ENCODE results near the gene RFX7. TPM values are rescaled to one million over a fixed set of nuclear protein-coding genes. Genes with fewer than 3 reads are reported as not detected.
"Not testable (repeated sequence)": the region's sequence is repeated elsewhere in the genome, so short reads cannot be mapped to it uniquely, and the experiment has no call there.

The RFX7 gene
- total and polyA plus RNA-seq, 4 donors = 2.6 to 14.8 (median 7.2) TPM

DNA sequence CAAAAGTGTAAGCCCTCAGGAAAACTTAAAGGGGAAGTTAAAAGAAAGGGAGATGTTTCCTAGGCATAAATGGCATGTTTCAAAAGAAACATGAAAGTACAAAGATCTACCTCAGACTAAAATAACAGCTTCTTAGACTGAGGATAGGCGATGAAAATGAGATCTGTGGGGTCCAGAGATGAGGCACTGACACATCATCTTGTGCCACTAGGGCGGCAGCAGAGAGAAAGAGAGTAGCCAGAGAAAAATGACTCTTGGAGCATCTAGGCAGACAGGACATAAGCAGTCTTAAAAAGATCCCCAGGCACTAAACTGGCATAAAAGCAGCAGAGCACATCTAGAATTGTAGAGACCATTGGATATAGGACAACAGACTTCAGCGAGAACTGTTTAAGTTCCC, 42.5 kb upstream of the RFX7 start:
- Histone ChIP-seq H3K9me3 (ENCODE audit: control insufficient read depth in 4 of 4, insufficient read depth in 3 of 4, low read length in 3 of 4) (peaks cover 0 to 7% (median 6%) of the 10 kb centered on the region in 4 donors), H3K36me3 (ENCODE audit: control insufficient read depth in 4 of 4, insufficient read depth in 4 of 4, low read length in 4 of 4) (no peaks in the 10 kb centered on the region), H3K27me3 (ENCODE audit: control insufficient read depth in 3 of 3, insufficient read depth in 3 of 3, low read length in 2 of 3) (no peaks in the 10 kb centered on the region), H3K4me3 (no peak overlapping the region), H3K4me1 (ENCODE audit: control insufficient read depth in 5 of 5, insufficient read depth in 5 of 5, low read length in 5 of 5) (no peaks in the 10 kb centered on the region), H3K9ac (ENCODE audit: insufficient read depth in 1 of 2, low read length in 2 of 2) (no peak overlapping the region), H3K27ac (ENCODE audit: low read depth in 1 of 2, low read length in 1 of 2) (no peak overlapping the region)
- TF ChIP-seq, protein P1, sequence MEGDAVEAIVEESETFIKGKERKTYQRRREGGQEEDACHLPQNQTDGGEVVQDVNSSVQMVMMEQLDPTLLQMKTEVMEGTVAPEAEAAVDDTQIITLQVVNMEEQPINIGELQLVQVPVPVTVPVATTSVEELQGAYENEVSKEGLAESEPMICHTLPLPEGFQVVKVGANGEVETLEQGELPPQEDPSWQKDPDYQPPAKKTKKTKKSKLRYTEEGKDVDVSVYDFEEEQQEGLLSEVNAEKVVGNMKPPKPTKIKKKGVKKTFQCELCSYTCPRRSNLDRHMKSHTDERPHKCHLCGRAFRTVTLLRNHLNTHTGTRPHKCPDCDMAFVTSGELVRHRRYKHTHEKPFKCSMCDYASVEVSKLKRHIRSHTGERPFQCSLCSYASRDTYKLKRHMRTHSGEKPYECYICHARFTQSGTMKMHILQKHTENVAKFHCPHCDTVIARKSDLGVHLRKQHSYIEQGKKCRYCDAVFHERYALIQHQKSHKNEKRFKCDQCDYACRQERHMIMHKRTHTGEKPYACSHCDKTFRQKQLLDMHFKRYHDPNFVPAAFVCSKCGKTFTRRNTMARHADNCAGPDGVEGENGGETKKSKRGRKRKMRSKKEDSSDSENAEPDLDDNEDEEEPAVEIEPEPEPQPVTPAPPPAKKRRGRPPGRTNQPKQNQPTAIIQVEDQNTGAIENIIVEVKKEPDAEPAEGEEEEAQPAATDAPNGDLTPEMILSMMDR (IDR thresholded peaks at IDR 0.05; ENCODE audit: control extremely low read depth, extremely low read depth) = no peak
- ATAC-seq (ENCODE audit: insufficient read depth, low FRiP score) (no peak), DNase-seq (no peak)
- 75 to 80% methylated on average over 3 of the region's 3 CpGs for WGBS, 2 donors

DNA sequence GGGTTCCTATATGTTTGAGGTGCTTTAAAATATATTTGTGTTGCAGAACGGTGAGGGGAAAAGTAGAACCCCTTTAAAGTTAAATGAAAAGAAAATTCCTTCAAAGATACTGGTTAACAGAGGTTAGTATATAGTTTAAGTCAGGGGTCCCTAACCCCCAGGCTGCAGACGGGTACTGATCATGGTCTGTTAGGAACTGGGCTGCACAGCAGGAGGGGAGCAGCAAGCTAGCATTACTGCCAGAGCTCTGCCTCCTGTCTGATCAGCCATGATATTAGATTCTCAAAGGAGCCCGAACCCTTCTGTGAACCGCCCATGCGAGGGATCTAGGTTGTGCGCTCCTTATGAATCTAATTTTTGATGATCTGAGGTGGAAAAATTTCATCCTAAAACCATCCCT, 37.5 kb upstream of the RFX7 start:
- TF ChIP-seq, protein P1 (IDR thresholded peaks at IDR 0.05; ENCODE audit: control extremely low read depth, extremely low read depth) = no peak
- H3K4me1 ChIP-seq (ENCODE audit: control insufficient read depth in 5 of 5, insufficient read depth in 5 of 5, low read length in 5 of 5) = no peaks in the 10 kb centered on the region
- no peaks in the 10 kb centered on the region for H3K27me3 ChIP-seq (ENCODE audit: control insufficient read depth in 3 of 3, insufficient read depth in 3 of 3, low read length in 2 of 3)

DNA sequence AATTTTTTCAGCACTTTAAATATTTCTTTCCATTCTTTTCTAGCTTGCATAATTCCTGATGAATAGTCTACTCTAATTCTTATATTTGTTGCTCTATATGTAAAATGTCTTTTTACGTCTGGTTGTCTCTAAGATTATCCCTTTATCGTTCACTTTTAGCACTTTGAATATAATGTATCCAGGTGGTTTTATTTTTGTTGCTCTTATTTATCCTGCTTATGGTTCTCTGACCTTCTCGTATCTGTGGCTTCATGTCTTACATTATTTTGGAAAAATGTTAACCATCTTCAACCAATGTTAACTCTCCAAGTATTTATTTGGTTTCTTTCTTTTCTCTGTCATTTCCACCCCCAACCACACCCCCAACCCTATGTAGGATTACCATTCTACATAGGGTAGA, 30.0 kb upstream of the RFX7 start:
- Histone ChIP-seq H3K9me3 (ENCODE audit: control insufficient read depth in 4 of 4, insufficient read depth in 3 of 4, low read length in 3 of 4) (peaks cover 0 to 6% (median 0%) of the 10 kb centered on the region in 4 donors), H3K36me3 (ENCODE audit: control insufficient read depth in 4 of 4, insufficient read depth in 4 of 4, low read length in 4 of 4) (no peaks in the 10 kb centered on the region), H3K4me1 (ENCODE audit: control insufficient read depth in 5 of 5, insufficient read depth in 5 of 5, low read length in 5 of 5) (no peaks in the 10 kb centered on the region), H3K9ac (ENCODE audit: insufficient read depth in 1 of 2, low read length in 2 of 2) (no peak overlapping the region), H3K27me3 (ENCODE audit: control insufficient read depth in 3 of 3, insufficient read depth in 3 of 3, low read length in 2 of 3) (no peaks in the 10 kb centered on the region), H3K4me3 (no peak overlapping the region), H3K27ac (ENCODE audit: low read depth in 1 of 2, low read length in 1 of 2) (no peak overlapping the region)
- TF ChIP-seq, protein P1 (IDR thresholded peaks at IDR 0.05; ENCODE audit: control extremely low read depth, extremely low read depth) = no peak
- ATAC-seq (ENCODE audit: insufficient read depth, low FRiP score) (no peak), DNase-seq (no peak)
- 94 to 97% methylated on average over 3 of the region's 3 CpGs for WGBS, 2 donors

More for the DNA sequence above, 37.5 kb upstream of the RFX7 start:
- H3K9ac ChIP-seq (ENCODE audit: insufficient read depth in 1 of 2, low read length in 2 of 2) = no peak overlapping the region
- DNase-seq (no peak), ATAC-seq (ENCODE audit: insufficient read depth, low FRiP score) (no peak)
- 80 to 91% methylated on average over 6 of the region's 6 CpGs for WGBS, 2 donors
- H3K4me3 ChIP-seq = no peak overlapping the region
- H3K9me3 ChIP-seq (ENCODE audit: control insufficient read depth in 4 of 4, insufficient read depth in 3 of 4, low read length in 3 of 4) = no peaks in the 10 kb centered on the region
- no peak overlapping the region for H3K27ac ChIP-seq (ENCODE audit: low read depth in 1 of 2, low read length in 1 of 2)
- H3K36me3 ChIP-seq (ENCODE audit: control insufficient read depth in 4 of 4, insufficient read depth in 4 of 4, low read length in 4 of 4) = no peaks in the 10 kb centered on the region

DNA sequence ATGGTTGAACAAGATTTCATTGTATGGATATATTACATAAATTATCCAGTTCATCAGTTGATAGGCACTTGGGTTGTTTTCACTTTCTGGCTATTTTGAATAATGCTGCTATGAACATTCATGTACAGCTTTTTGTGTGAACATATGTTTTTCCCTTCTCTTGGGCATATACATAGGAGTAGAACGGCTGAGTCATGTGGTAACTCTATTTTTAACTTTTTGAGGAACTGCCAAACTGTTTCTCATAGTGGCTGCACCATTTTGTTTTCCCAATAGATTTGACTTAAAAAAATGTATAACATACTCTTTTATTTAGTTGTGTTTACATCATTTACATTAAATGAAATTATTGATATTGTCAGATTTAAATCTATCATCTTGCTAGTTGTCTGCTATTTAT, 28.8 kb upstream of the RFX7 start:
- no peak for ATAC-seq (ENCODE audit: insufficient read depth, low FRiP score)
- no peak overlapping the region for H3K4me3 ChIP-seq
- no peak for DNase-seq
- no peaks in the 10 kb centered on the region for H3K36me3 ChIP-seq (ENCODE audit: control insufficient read depth in 4 of 4, insufficient read depth in 4 of 4, low read length in 4 of 4)
- H3K27me3 ChIP-seq (ENCODE audit: control insufficient read depth in 3 of 3, insufficient read depth in 3 of 3, low read length in 2 of 3) = no peaks in the 10 kb centered on the region
- 26 to 44% methylated on average over 1 of the region's 1 CpG for WGBS, 2 donors
- no peak overlapping the region for H3K27ac ChIP-seq (ENCODE audit: low read depth in 1 of 2, low read length in 1 of 2)
- H3K9ac ChIP-seq (ENCODE audit: insufficient read depth in 1 of 2, low read length in 2 of 2) = no peak overlapping the region
- H3K4me1 ChIP-seq (ENCODE audit: control insufficient read depth in 5 of 5, insufficient read depth in 5 of 5, low read length in 5 of 5) = no peaks in the 10 kb centered on the region
- peaks cover 0 to 6% (median 0%) of the 10 kb centered on the region in 4 donors for H3K9me3 ChIP-seq (ENCODE audit: control insufficient read depth in 4 of 4, insufficient read depth in 3 of 4, low read length in 3 of 4)
- TF ChIP-seq, protein P1 (IDR thresholded peaks at IDR 0.05; ENCODE audit: control extremely low read depth, extremely low read depth) = no peak

DNA sequence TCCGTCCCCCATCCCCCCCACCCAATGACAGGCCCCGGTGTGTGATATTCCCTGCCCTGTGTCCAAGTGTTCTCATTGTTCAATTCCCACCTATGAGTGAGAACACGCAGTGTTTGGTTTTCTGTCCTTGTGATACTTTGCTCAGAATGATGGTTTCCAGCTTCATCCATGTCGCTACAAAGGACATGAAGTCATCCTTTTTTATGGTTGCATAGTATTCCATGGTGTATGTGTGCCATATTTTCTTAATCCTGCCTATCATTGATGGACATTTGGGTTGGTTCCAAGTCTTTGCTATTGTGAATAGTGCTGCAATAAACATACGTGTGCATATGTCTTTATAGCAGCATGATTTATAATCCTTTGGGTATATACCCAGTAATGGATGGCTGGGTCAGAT, 22.8 kb upstream of the RFX7 start:
- H3K9ac ChIP-seq (ENCODE audit: insufficient read depth in 1 of 2, low read length in 2 of 2); H3K9me3 ChIP-seq (ENCODE audit: control insufficient read depth in 4 of 4, insufficient read depth in 3 of 4, low read length in 3 of 4); H3K4me1 ChIP-seq (ENCODE audit: control insufficient read depth in 5 of 5, insufficient read depth in 5 of 5, low read length in 5 of 5); H3K36me3 ChIP-seq (ENCODE audit: control insufficient read depth in 4 of 4, insufficient read depth in 4 of 4, low read length in 4 of 4); H3K4me3 ChIP-seq; H3K27ac ChIP-seq (ENCODE audit: low read depth in 1 of 2, low read length in 1 of 2); H3K27me3 ChIP-seq (ENCODE audit: control insufficient read depth in 3 of 3, insufficient read depth in 3 of 3, low read length in 2 of 3); DNase-seq; ATAC-seq (ENCODE audit: insufficient read depth, low FRiP score): not testable (repeated sequence)
- WGBS, 2 donors = 92 to 94% methylated on average over 5 of the region's 5 CpGs

Measured in lung (tissue), 12 donors.